Activated CD4-positive, alpha-beta memory T cell treated with anti-CD3 and anti-CD28 coated beads for 36 hours (primary cell): ENCODE data around the gene ZNF391. TPM values are rescaled to one million over a fixed set of nuclear protein-coding genes. Genes with fewer than 3 reads are reported as not detected.
"Not testable (repeated sequence)": the region's sequence is repeated elsewhere in the genome, so short reads cannot be mapped to it uniquely, and the experiment has no call there.

Experiments
- CTCF ChIA-PET: fragments of 350-600 bp; sonication (Branson Sonifier 250); formaldehyde crosslinking; loops from one replicate; lab custom pipeline; 2021; ENCODE audit warnings: antibody characterized with exemption, inconsistent platforms; lab: Charles Lee
- POLR2A ChIA-PET: fragments of 350-600 bp; sonication (Branson Sonifier 250); formaldehyde crosslinking; loops from one replicate; lab custom pipeline; 2021; ENCODE audit warnings: antibody characterized with exemption; lab: Charles Lee
- DNase-seq: peaks from one replicate; pipeline ENCODE4 v3.0.0-alpha.2; 2020
- H3K27ac Mint-ChIP-seq: one replicate; pipeline ENCODE4 v1.8.0; 2021; ENCODE audit warnings: mixed read lengths
- H3K27me3 Mint-ChIP-seq: one replicate; pipeline ENCODE4 v1.8.0; 2021; ENCODE audit warnings: mixed read lengths
- H3K36me3 Mint-ChIP-seq: one replicate; pipeline ENCODE4 v1.8.0; 2021; ENCODE audit warnings: mixed read lengths
- H3K4me1 Mint-ChIP-seq: one replicate; pipeline ENCODE4 v1.8.0; 2021; ENCODE audit warnings: low read depth, mixed read lengths
- H3K4me3 Mint-ChIP-seq: one replicate; pipeline ENCODE4 v1.8.0; 2021; ENCODE audit warnings: mild to moderate bottlenecking, mixed read lengths
- H3K9me3 Mint-ChIP-seq: one replicate; pipeline ENCODE4 v1.8.0; 2021; ENCODE audit warnings: mixed read lengths
- intact Hi-C: fragments of 100-400 bp; cut with micrococcal nuclease; formaldehyde crosslinking; loops from one replicate; pipeline ENCODE4 v1.15.1; 2023
- total RNA-seq, 2 experiments: library from RNA; stranded (reverse); gene quantifications; one replicate each; pipeline ENCODE4 v1.2.3, GENCODE V29; 2021

ZNF391 gene
- total RNA-seq, 2 experiments from 2014 or later: 2.8 to 3.2 TPM

GRCh38 chr6:27392623-27393022, 4.1 kb downstream of the ZNF391 start:
- no peak for DNase-seq
- POLR2A ChIA-PET: no interaction called here
- no peak overlapping the region for H3K27ac Mint-ChIP-seq
- H3K4me1 Mint-ChIP-seq: peaks cover 10% of the 10 kb centered on the region
- no peaks in the 10 kb centered on the region for H3K27me3 Mint-ChIP-seq
- no peak overlapping the region for H3K4me3 Mint-ChIP-seq
- H3K36me3 Mint-ChIP-seq: peaks cover 14% of the 10 kb centered on the region
- CTCF ChIA-PET: no interaction called here
- peaks cover 4% of the 10 kb centered on the region for H3K9me3 Mint-ChIP-seq
- intact Hi-C loops: no loop called here

DNA sequence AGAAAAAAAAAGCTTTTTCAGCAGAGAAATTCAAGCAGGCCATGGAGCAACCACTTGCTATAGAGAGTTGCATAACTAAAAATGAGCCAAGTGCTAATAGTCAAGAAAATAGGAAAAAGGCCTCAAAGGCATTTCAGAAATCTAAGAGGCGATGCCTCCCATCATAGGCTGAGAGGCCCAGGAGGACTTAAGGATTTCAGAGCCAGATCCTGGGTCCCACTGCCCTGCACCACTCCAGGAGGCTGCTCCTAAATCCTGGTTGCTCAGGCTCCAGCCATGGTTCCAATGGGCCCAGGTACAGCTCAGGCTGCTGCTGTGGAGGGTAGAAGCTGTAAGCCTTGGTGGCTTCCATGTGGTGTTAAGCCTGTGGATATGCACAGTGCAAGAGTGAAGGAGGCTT, 5.5 kb downstream of the ZNF391 start:
- Mint-ChIP-seq H3K27me3 (no peaks in the 10 kb centered on the region), H3K4me3 (no peak overlapping the region)
- POLR2A ChIA-PET: no interaction called here

DNA sequence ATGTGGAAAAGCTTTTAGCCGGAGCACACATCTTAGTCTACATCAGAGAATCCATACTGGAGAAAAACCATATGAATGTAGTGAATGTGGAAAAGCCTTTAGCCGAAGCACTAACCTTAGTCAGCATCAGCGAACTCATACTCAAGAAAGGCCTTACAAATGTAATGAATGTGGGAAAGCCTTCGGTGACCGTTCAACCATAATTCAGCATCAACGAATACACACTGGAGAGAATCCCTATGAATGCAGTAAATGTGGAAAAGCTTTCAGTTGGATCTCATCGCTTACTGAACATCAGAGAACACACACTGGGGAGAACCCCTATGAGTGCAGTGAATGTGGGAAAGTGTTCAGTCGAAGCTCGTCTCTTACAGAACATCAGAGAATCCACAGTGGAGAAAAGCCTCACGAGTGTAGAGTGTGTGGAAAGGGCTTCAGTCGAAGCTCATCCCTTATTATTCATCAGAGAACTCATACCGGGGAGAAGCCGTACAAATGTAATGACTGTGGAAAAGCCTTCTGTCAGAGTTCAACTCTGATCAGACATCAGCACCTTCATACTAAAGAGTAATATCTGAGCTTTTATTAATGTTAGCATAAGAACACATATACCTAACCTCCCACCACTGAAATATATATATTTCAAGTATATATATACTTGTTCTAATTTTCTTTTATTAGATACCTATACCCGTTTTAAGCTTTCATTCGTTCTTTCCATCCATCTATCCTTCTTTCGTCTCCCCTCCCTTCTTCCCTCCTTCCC, 12.5 kb downstream of the ZNF391 start:
- no peaks in the 10 kb centered on the region for H3K4me1 Mint-ChIP-seq

More for the DNA sequence above, 5.5 kb downstream of the ZNF391 start:
- peaks cover 5% of the 10 kb centered on the region for H3K4me1 Mint-ChIP-seq
- H3K9me3 Mint-ChIP-seq: peaks cover 8% of the 10 kb centered on the region
- H3K36me3 Mint-ChIP-seq: peaks cover 24% of the 10 kb centered on the region
- intact Hi-C loops: no loop called here
- DNase-seq: no peak
- CTCF ChIA-PET: no interaction called here
- H3K27ac Mint-ChIP-seq: no peak overlapping the region

DNA sequence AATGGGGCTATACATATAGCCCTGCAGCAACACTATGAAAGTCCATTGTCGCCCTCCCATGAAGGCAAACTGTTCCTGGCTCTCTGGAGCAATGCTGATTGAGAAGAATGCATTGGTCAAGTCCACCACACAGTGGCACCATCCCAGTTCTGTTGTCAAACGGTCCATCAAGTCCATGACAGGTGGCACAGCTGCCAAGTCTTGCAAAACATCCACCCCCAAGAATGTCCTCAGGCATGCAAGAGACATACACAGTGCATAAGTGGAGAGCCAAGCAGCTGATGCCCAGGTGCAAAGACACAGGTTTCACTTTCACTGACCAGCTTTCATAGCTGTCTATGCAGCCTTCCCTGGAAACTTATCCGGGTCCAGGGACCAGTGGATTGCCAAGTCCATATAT, 17.5 kb downstream of the ZNF391 start:
- ChIA-PET POLR2A (no interaction called here), CTCF (no interaction called here)
- Mint-ChIP-seq H3K4me1 (no peaks in the 10 kb centered on the region), H3K27ac (no peak overlapping the region), H3K36me3 (peaks cover 27% of the 10 kb centered on the region), H3K27me3 (no peaks in the 10 kb centered on the region), H3K4me3 (no peak overlapping the region), H3K9me3 (peaks cover 31% of the 10 kb centered on the region)
- intact Hi-C loops: no loop called here
- no peak for DNase-seq

More for the DNA sequence above, 12.5 kb downstream of the ZNF391 start:
- H3K4me3 Mint-ChIP-seq: no peak overlapping the region
- no peak for DNase-seq
- no peak overlapping the region for H3K27ac Mint-ChIP-seq
- intact Hi-C loops: no loop called here
- H3K9me3 Mint-ChIP-seq: peaks cover 59% of the 10 kb centered on the region
- H3K27me3 Mint-ChIP-seq: no peaks in the 10 kb centered on the region
- CTCF ChIA-PET: no interaction called here
- peaks cover 64% of the 10 kb centered on the region for H3K36me3 Mint-ChIP-seq
- POLR2A ChIA-PET: no interaction called here

DNA sequence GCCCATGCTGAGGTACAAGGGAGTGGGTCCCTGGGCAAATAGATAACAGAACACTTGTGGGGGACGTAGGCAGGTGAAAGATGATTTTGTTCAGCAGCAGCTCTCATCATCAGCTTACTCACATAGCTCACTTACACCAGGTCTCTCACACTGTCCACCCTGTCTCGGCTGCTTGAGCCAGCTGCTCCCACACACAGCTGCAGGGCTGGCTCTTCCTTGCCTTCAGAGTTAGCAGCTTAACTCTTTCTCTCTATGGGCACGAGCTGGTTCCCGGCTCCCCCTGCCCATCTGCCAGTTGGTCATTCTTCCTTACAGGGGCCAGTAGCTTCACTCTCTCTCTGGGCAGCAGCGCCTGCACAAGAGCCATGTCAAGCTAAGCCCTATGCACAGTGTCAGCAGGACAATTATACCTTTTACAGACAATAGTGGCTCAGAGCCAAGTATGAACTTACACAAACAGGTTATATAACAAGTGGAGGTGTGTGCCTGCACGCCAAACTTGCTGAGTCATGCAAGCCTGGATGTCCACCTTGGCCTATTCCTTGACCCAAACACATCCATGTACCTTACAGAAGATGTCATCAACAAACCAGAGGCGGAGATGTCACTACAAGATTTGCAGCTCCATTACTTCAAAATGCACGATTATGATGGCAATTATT, 18.7 kb downstream of the ZNF391 start:
- no peak overlapping the region for H3K4me3 Mint-ChIP-seq
- ChIA-PET CTCF (no interaction called here), POLR2A (no interaction called here)
- intact Hi-C loops: no loop called here
- no peak for DNase-seq
- no peaks in the 10 kb centered on the region for H3K4me1 Mint-ChIP-seq
- H3K36me3 Mint-ChIP-seq: peaks cover 16% of the 10 kb centered on the region
- H3K27ac Mint-ChIP-seq: no peak overlapping the region
- no peaks in the 10 kb centered on the region for H3K27me3 Mint-ChIP-seq
- peaks cover 19% of the 10 kb centered on the region for H3K9me3 Mint-ChIP-seq

GRCh38 chr6:27414300-27414699, 25.7 kb downstream of the ZNF391 start:
- CTCF ChIA-PET: no interaction called here
- H3K4me1 Mint-ChIP-seq: no peaks in the 10 kb centered on the region
- H3K27me3 Mint-ChIP-seq: peaks cover 4% of the 10 kb centered on the region
- POLR2A ChIA-PET: no interaction called here
- no peaks in the 10 kb centered on the region for H3K36me3 Mint-ChIP-seq
- intact Hi-C loops: no loop called here
- DNase-seq: no peak
- H3K27ac Mint-ChIP-seq: no peak overlapping the region
- H3K9me3 Mint-ChIP-seq: no peaks in the 10 kb centered on the region
- H3K4me3 Mint-ChIP-seq: no peak overlapping the region

- no peak overlapping the region for H3K4me3 Mint-ChIP-seq
- no peak overlapping the region for H3K27ac Mint-ChIP-seq
- ChIA-PET CTCF (no interaction called here), POLR2A (no interaction called here)
- no peak for DNase-seq
- peaks cover 9% of the 10 kb centered on the region for H3K27me3 Mint-ChIP-seq
- H3K36me3 Mint-ChIP-seq: no peaks in the 10 kb centered on the region
- H3K4me1 Mint-ChIP-seq: no peaks in the 10 kb centered on the region
- no peaks in the 10 kb centered on the region for H3K9me3 Mint-ChIP-seq
- intact Hi-C loops: no loop called here
Measured at GRCh38 chr6:27414996-27415395, 26.4 kb downstream of the ZNF391 start.

DNA sequence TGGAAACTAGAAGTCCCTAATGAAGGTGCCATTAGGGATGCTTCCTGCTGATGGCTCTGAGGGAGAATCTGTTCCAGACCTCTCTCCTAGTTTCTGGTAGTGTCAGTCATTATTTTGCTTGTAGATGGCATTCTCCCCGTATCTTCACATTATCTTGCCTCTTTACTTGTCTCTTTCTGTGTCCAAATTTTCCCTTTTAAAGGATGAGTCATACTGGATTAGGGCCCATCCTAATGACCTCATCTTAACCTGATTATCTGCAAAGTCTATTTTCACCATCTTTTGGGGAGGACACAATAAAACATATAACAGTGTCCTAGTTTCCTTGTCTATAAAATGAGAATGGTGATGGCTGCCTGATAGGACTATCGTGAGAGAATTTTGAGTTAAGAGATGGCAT, 27.3 kb downstream of the ZNF391 start:
- CTCF ChIA-PET: no interaction called here
- Mint-ChIP-seq H3K4me1 (no peaks in the 10 kb centered on the region), H3K4me3 (no peak overlapping the region), H3K36me3 (no peaks in the 10 kb centered on the region), H3K27me3 (peaks cover 11% of the 10 kb centered on the region), H3K27ac (no peak overlapping the region), H3K9me3 (no peaks in the 10 kb centered on the region)
- DNase-seq: no peak
- POLR2A ChIA-PET: no interaction called here
- intact Hi-C loops: no loop called here

DNA sequence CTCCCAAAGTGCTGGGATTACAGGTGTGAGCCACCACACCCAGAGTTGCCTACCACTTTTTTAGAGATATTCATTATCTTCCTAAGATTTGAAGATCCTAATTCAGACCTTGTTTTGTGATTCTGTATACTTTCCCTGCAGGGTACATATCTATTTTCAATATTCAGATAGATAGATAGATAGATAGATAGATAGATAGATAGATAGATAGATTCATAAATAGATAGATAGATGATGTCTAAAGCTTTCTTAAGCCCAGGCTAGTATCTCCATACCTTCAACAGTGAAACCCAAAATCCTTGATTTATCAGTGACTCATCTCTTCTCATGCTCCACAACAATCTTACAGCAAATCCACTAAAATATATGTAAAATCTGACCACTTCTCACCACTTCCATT, 30.8 kb downstream of the ZNF391 start:
- no peaks in the 10 kb centered on the region for H3K4me1 Mint-ChIP-seq
- no peak overlapping the region for H3K4me3 Mint-ChIP-seq
- H3K27ac Mint-ChIP-seq: no peak overlapping the region
- DNase-seq: no peak
- ChIA-PET POLR2A (no interaction called here), CTCF (no interaction called here)
- intact Hi-C loops: no loop called here
- H3K9me3 Mint-ChIP-seq: no peaks in the 10 kb centered on the region
- H3K27me3 Mint-ChIP-seq: peaks cover 11% of the 10 kb centered on the region
- H3K36me3 Mint-ChIP-seq: no peaks in the 10 kb centered on the region

GRCh38 chr6:27422651-27423332, 34.2 kb downstream of the ZNF391 start:
- CTCF ChIA-PET: no interaction called here
- Mint-ChIP-seq H3K36me3 (no peaks in the 10 kb centered on the region), H3K27ac (no peak overlapping the region)

DNA sequence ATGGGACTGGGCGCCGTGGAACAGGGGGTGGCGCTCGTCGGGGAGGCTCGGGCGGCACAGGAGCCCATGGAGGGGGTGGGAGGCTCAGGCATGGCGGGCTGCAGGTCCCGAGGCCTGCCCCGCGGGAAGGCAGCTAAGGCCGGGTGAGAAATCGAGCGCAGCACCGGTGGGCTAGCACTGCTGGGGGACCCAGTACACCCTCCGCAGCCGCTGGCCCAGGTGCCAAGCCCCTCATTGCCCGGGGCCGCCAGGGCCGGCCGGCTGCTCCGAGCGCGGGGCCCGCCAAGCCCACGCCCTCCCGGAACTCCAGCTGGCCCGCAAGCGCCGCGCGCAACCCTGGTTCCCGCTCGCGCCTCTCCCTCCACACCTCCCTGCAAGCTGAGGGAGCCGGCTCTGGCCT, 36.3 kb downstream of the ZNF391 start:
- H3K4me3 Mint-ChIP-seq, intact Hi-C loops, POLR2A ChIA-PET, H3K27ac Mint-ChIP-seq, H3K9me3 Mint-ChIP-seq, H3K36me3 Mint-ChIP-seq, H3K4me1 Mint-ChIP-seq, H3K27me3 Mint-ChIP-seq, CTCF ChIA-PET, DNase-seq: not testable (repeated sequence)

More at GRCh38 chr6:27422651-27423332, 34.2 kb downstream of the ZNF391 start:
- Mint-ChIP-seq H3K4me1 (no peaks in the 10 kb centered on the region), H3K27me3 (peaks cover 6% of the 10 kb centered on the region), H3K9me3 (no peaks in the 10 kb centered on the region), H3K4me3 (no peak overlapping the region)
- POLR2A ChIA-PET: no interaction called here
- intact Hi-C loops: no loop called here
- DNase-seq: no peak

DNA sequence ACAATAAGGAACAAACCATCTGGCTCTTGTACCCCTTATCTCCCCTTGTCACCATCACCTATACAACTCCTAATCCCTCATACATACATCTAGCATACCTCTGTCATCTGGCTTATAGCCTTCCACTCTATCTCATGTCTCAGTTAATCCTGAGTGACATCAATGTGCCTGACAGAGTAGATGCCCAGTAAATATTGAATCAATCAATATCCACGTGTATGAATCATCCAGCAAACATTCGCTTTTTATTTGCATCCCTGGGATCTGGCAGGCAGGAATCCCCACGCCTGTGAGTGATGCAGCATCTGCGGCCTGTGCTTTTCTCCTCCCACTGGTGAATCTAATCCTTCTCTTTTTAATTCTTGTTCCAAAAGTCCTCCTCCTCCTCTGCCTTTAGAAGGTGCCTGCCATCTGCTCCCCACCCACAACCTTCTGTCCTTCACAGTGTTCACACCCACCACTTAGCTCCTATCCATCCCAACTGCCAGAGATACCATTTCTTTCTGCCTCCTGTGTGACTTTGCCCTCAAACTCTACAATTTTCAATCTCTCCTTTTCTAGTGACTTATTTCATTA, 37.6 kb downstream of the ZNF391 start:
- Mint-ChIP-seq H3K27ac (no peak overlapping the region), H3K9me3 (peaks cover 2% of the 10 kb centered on the region), H3K4me3 (no peak overlapping the region), H3K4me1 (no peaks in the 10 kb centered on the region), H3K36me3 (peaks cover 1% of the 10 kb centered on the region), H3K27me3 (peaks cover 2% of the 10 kb centered on the region)
- ChIA-PET CTCF (no interaction called here), POLR2A (no interaction called here)
- DNase-seq: no peak
- intact Hi-C loops: no loop called here
